NCI-H2196 treated with DMSO at 0.1 percent for 48 hours (cell line): ENCODE measurements around the gene CDH1.

Experiments
- DNase-seq: peaks from one replicate; lab custom pipeline; 2025; ENCODE audit not compliant: unreplicated experiment; lab: John Stamatoyannopoulos, UW

The CDH1 gene

GRCh38 chr16:68843482-68844210 is 106.6 kb downstream of the CDH1 start, which contains the start of gene TANGO6:
Gene TANGO6 (plus strand): TSS chr16:68843531. CDS start chr16:68843618, 87 bp downstream.
- no peak for DNase-seq

GRCh38 chr16:68844211-68844564 is 107.1 kb downstream of the CDH1 start:
- no peak for DNase-seq

- no peak for DNase-seq
These were observed 111.7 kb downstream of the CDH1 start for GRCh38 chr16:68848786-68849185.

- no peak for DNase-seq
These were observed 113.4 kb downstream of the CDH1 start for GRCh38 chr16:68850481-68850880.

- DNase-seq, result no peak
These were observed 114.5 kb downstream of the CDH1 start for GRCh38 chr16:68851601-68852000.

GRCh38 chr16:68857479-68857878 is 120.4 kb downstream of the CDH1 start:
- DNase-seq, result no peak

GRCh38 chr16:68859828-68860227 is 122.7 kb downstream of the CDH1 start:
- no peak for DNase-seq

GRCh38 chr16:68860978-68861892 is 124.1 kb downstream of the CDH1 start:
- DNase-seq, result no peak

- DNase-seq, result no peak
These were observed 129.8 kb downstream of the CDH1 start for GRCh38 chr16:68866933-68867332.

- DNase-seq, result no peak
These were observed 132.5 kb downstream of the CDH1 start for GRCh38 chr16:68869492-68870088.

GRCh38 chr16:68873635-68874471 is 136.8 kb downstream of the CDH1 start:
- no peak for DNase-seq

GRCh38 chr16:68875871-68876270 is 138.8 kb downstream of the CDH1 start:
- no peak for DNase-seq

GRCh38 chr16:68883685-68884084 is 146.6 kb downstream of the CDH1 start:
- DNase-seq, result no peak

GRCh38 chr16:68884401-68884800 is 147.3 kb downstream of the CDH1 start:
- DNase-seq, result no peak
